K562 (cell line): Measurements from ENCODE around the gene SND1. TPM values are rescaled to one million over a fixed set of nuclear protein-coding genes. Genes with fewer than 3 reads are reported as not detected.

Experiments used
- DEAF1 ChIP-seq: fragments of 450-650 bp; formaldehyde crosslinking; IDR thresholded peaks from 2 replicates; pipeline ENCODE4 v1.4.0; 2020; ENCODE audit warnings: mild to moderate bottlenecking, moderate library complexity
- FOXM1 ChIP-seq, 2 experiments: fragments of 450-650 bp in 1 of 2; sonication (generic) in 1 of 2; formaldehyde crosslinking in 1 of 2; IDR thresholded peaks; 2 replicates each; pipeline versions ENCODE4 v1.6.1 to v1.9.0; 2017 to 2022; ENCODE audit warnings: low read depth in 2 of 2, mild to moderate bottlenecking in 2 of 2, missing genetic modification reagents in 1 of 2, moderate library complexity in 1 of 2
- HMGXB4 ChIP-seq: sonication (generic); formaldehyde crosslinking; IDR thresholded peaks from 2 replicates; pipeline ENCODE4 v1.8.1; 2023; ENCODE audit warnings: mild to moderate bottlenecking, missing genetic modification reagents
- MGA ChIP-seq: fragments of 450-650 bp; IDR thresholded peaks from 2 replicates; pipeline ENCODE4 v1.6.1; 2016; ENCODE audit warnings: mild to moderate bottlenecking, moderate library complexity
- RREB1 ChIP-seq: fragments of 250-450 bp; sonication (Bioruptor Pico); IDR thresholded peaks from 2 replicates; pipeline ENCODE4 v1.4.0; 2020
- polyA plus RNA-seq, 8 experiments: library from polyadenylated mRNA; depleted of rRNA in 4 of 8; stranded (reverse) in 5 of 8; unstranded in 3 of 8; fragments of >200 nt; fragmentation: Nextera tagmentation in 2 of 8; fragmentation: Illumina TruSeq in 1 of 8; extraction: Ambion mirVana in 2 of 8; extraction: Trizol in 1 of 8; gene quantifications; 2 replicates each; pipeline versions ENCODE4 v1.2.1 to v1.2.3, GENCODE V29; 2011 to 2014; ENCODE audit warnings: inconsistent platforms in 1 of 8, missing spikeins in 1 of 8
- total RNA-seq, 7 experiments: library from RNA; depleted of rRNA in 6 of 7; stranded (reverse); fragments of >200 nt in 6 of 7; fragmentation: Illumina TruSeq in 2 of 7; extraction: Trizol in 2 of 7; gene quantifications; 2 replicates each; pipeline versions ENCODE4 v1.2.1 to v1.2.3, GENCODE V29; 2011 to 2021; ENCODE audit warnings: low replicate concordance in 1 of 7

Gene SND1
- total and polyA plus RNA-seq, 9 of the 15 experiments (the other 6 are each of a cell fraction or from before 2014, with no cell fraction given): 46.5 to 307 (median 191) TPM

- TF ChIP-seq DEAF1 (CRISPR knock-in tag) (no peak), MGA (peak; percentile 94), RREB1 (CRISPR knock-in tag) (no peak), FOXM1 (IDR thresholded peaks at IDR 0.05; ENCODE audit: low read depth) (0 out of 2 replicates have a peak, but pooled peaks have one; percentile 15), FOXM1 (CRISPR knock-in tag; IDR thresholded peaks at IDR 0.05; ENCODE audit: low read depth) (no peak), HMGXB4 (CRISPR knock-in tag) (no peak)
Observed at GRCh38 chr7:128099204-128099671, 447.2 kb downstream of the SND1 start (continued).
